Breast epithelium (tissue), 4 donors: ENCODE results near the gene ANKRD26. TPM values are rescaled to one million over a fixed set of nuclear protein-coding genes. Genes with fewer than 3 reads are reported as not detected.

Experiments
- DNase-seq, 2 donors: peaks; one replicate each; pipeline ENCODE4 v3.0.0-alpha.2; 2019; ENCODE audit warnings: low spot score in 2 of 2
- H3K27ac ChIP-seq, 2 donors: fragments of 200-600 bp; sonication (generic) in 1 of 2; one replicate each; pipeline ENCODE4 v1.5.1; 2016 to 2019; ENCODE audit warnings: mild to moderate bottlenecking in 1 of 2
- H3K27me3 ChIP-seq, 2 donors: fragments of 200-600 bp; sonication (generic) in 1 of 2; one replicate each; pipeline versions ENCODE4 v1.5.1 to v1.6.0; 2017 to 2019; ENCODE audit warnings: control low read depth in 1 of 2, mild to moderate bottlenecking in 1 of 2
- H3K36me3 ChIP-seq: fragments of 200-600 bp; one replicate; pipeline ENCODE4 v1.5.1; 2019
- H3K4me1 ChIP-seq, 2 donors: fragments of 200-600 bp; sonication (generic); one replicate each; pipeline ENCODE4 v1.5.1; 2016 to 2019; ENCODE audit warnings: control low read depth in 1 of 2
- H3K4me3 ChIP-seq, 3 donors: fragments of 200-600 bp; sonication (generic); 1 replicate in 2 of 3; 2 replicates in 1 of 3; pipeline ENCODE4 v1.5.1; 2016 to 2019; ENCODE audit warnings: mild to moderate bottlenecking in 3 of 3, moderate library complexity in 2 of 3
- H3K9me3 ChIP-seq, 2 donors: fragments of 200-600 bp; sonication (generic) in 1 of 2; one replicate each; pipeline ENCODE4 v1.5.1; 2016 to 2019; ENCODE audit warnings: control low read depth in 1 of 2
- POLR2A ChIP-seq: fragments of 450-650 bp; IDR thresholded peaks from one replicate; pipeline ENCODE4 v1.6.1; 2016; ENCODE audit warnings: antibody characterized with exemption, mild to moderate bottlenecking, moderate library complexity
- POLR2AphosphoS5 ChIP-seq, 3 donors: sonication (generic); formaldehyde crosslinking; IDR thresholded peaks; one replicate each; pipeline ENCODE4 v1.6.1; 2017; ENCODE audit warnings: antibody characterized with exemption in 3 of 3
- intact Hi-C: fragments of 100-400 bp; cut with DNase I; formaldehyde crosslinking; loops from one replicate; pipeline ENCODE4 v1.15.1; 2023; ENCODE audit warnings: low total_unique reads
- total RNA-seq, 3 donors: library from RNA; depleted of rRNA; stranded (reverse); fragments of >200 nt; gene quantifications; one replicate each; pipeline ENCODE4 v1.1.0, GENCODE V29; 2016
- TF ChIP-seq, protein P1 (sequence below), 3 donors: fragments of 450-650 bp; IDR thresholded peaks; one replicate each; pipeline ENCODE4 v1.5.1; 2016 to 2017; ENCODE audit warnings: antibody characterized with exemption in 3 of 3, mild to moderate bottlenecking in 3 of 3, moderate library complexity in 3 of 3

ANKRD26 gene
- total RNA-seq, 3 donors from 2014 or later = 8.3 to 14.6 (median 13.4) TPM

DNA sequence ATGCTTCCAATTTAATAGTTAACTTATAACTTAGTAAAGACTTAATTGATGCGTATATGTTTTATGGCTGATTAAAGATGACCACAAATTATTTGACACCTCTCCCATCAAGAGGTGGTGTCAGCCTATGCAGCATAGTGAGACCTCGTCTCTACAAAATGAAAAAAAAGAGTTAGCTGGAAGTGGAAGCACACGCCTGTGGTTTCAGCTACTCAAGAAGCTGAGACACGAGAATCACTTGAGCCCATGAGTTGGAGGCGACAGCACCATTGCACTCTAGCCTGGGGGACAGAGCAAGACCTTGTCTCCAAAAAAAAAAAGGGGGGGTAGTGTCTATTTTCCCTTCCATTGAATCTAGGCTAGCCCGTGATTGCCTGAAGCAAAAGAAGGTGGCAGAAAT, 140.5 kb downstream of the ANKRD26 start:
- TF ChIP-seq POLR2A (no peak), POLR2AphosphoS5 (IDR thresholded peaks at IDR 0.05) (no peak)
- TF ChIP-seq, protein P1, sequence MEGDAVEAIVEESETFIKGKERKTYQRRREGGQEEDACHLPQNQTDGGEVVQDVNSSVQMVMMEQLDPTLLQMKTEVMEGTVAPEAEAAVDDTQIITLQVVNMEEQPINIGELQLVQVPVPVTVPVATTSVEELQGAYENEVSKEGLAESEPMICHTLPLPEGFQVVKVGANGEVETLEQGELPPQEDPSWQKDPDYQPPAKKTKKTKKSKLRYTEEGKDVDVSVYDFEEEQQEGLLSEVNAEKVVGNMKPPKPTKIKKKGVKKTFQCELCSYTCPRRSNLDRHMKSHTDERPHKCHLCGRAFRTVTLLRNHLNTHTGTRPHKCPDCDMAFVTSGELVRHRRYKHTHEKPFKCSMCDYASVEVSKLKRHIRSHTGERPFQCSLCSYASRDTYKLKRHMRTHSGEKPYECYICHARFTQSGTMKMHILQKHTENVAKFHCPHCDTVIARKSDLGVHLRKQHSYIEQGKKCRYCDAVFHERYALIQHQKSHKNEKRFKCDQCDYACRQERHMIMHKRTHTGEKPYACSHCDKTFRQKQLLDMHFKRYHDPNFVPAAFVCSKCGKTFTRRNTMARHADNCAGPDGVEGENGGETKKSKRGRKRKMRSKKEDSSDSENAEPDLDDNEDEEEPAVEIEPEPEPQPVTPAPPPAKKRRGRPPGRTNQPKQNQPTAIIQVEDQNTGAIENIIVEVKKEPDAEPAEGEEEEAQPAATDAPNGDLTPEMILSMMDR (IDR thresholded peaks at IDR 0.05) = no peak
- Histone ChIP-seq H3K27me3 (no peaks in the 10 kb centered on the region), H3K36me3 (no peaks in the 10 kb centered on the region), H3K9me3 (no peaks in the 10 kb centered on the region), H3K27ac (no peak overlapping the region), H3K4me3 (no peak overlapping the region), H3K4me1 (no peaks in the 10 kb centered on the region)
- intact Hi-C loops = no loop called here
- no peak for DNase-seq

Other genes starting within 250 kb of the ANKRD26 start
- 10 to 100 TPM; 50.5 to 75.7 (median 56.6) TPM for gene ABI1, start 239.5 kb downstream of the ANKRD26 start, total RNA-seq
- gene YME1L1, start 53.9 kb upstream of the ANKRD26 start, total RNA-seq = 10 to 100 TPM; 62.3 to 75.5 (median 66.2) TPM
- gene MASTL, start 54.9 kb upstream of the ANKRD26 start, total RNA-seq = 10 to 100 TPM in 1 of 3 donors, 1 to 10 TPM in 2; 7.5 to 12.0 (median 9.3) TPM
- 10 to 100 TPM; 18.7 to 27.4 (median 25.0) TPM for gene ACBD5, start 140.3 kb upstream of the ANKRD26 start, total RNA-seq